Adrenal gland (tissue), 12 donors: ENCODE measurements around the gene LRRC26. TPM values are rescaled to one million over a fixed set of nuclear protein-coding genes. Genes with fewer than 3 reads are reported as not detected.
A peak's percentile ranks its signal among the peaks of the same experiment; 100 is the strongest.

ENCODE experiments used
- DNase-seq, 7 donors: peaks; one replicate each; pipeline ENCODE4 v3.0.0-alpha.2; 2019 to 2020
- H3K27ac ChIP-seq, 5 donors: fragments of 200-600 bp; sonication (generic) in 4 of 5; 1 replicate in 3 of 5; 2 replicates in 2 of 5; pipeline versions ENCODE4 v1.5.1 to v1.8.0; 2016 to 2020; ENCODE audit warnings: mild to moderate bottlenecking in 1 of 5
- H3K27me3 ChIP-seq: fragments of 200-600 bp; 2 replicates; pipeline ENCODE4 v1.8.0; 2021
- H3K36me3 ChIP-seq, 2 donors: fragments of 200-600 bp; replicated peaks in 1 of 2; 1 replicate in 1 of 2; 2 replicates in 1 of 2; pipeline versions ENCODE4 v1.5.1 to v1.8.0; 2018 to 2022
- H3K4me1 ChIP-seq, 2 donors: fragments of 200-600 bp; replicated peaks in 1 of 2; 1 replicate in 1 of 2; 2 replicates in 1 of 2; pipeline versions ENCODE4 v1.5.1 to v1.8.0; 2018 to 2021
- H3K4me3 ChIP-seq, 4 donors: fragments of 200-600 bp; sonication (generic) in 3 of 4; one replicate each; pipeline ENCODE4 v1.5.1; 2016 to 2018
- H3K9me3 ChIP-seq, 3 donors: fragments of 200-600 bp; sonication (generic) in 1 of 3; replicated peaks in 1 of 3; 1 replicate in 2 of 3; 2 replicates in 1 of 3; pipeline versions ENCODE4 v1.5.1 to v1.8.0; 2016 to 2021
- CTCF ChIP-seq, 6 experiments: fragments of 450-650 bp in 4 of 6; fragments of 200-600 bp in 2 of 6; sonication (generic) in 1 of 6; IDR thresholded peaks; 1 replicate in 5 of 6; 2 replicates in 1 of 6; pipeline versions ENCODE4 v1.5.1 to v1.8.0; 2016 to 2021; ENCODE audit warnings: antibody characterized with exemption in 6 of 6, mild to moderate bottlenecking in 2 of 6, moderate library complexity in 1 of 6
- POLR2A ChIP-seq, 2 donors: fragments of 450-650 bp; IDR thresholded peaks; one replicate each; pipeline ENCODE4 v1.6.1; 2017; ENCODE audit warnings: antibody characterized with exemption in 2 of 2, mild to moderate bottlenecking in 2 of 2, moderate library complexity in 1 of 2
- WGBS, 4 donors: extraction: QIAGEN DNeasy Blood & Tissue Kit in 2 of 4; methylation state at CpG; one replicate each; pipeline versions ENCODE4 v1.1.5 to v1.1.7; 2013 to 2017; 5-methylcytosine and 5-hydroxymethylcytosine counted together
- intact Hi-C, 2 donors: fragments of 100-400 bp; cut with DNase I; formaldehyde crosslinking; loops; one replicate each; pipeline versions ENCODE4 v1.14.1 to v1.15.0; 2022 to 2023
- polyA plus RNA-seq, 3 donors: library from polyadenylated mRNA; stranded (reverse); fragments of 200-250 nt in 2 of 3; fragments of 350-450 nt in 1 of 3; fragmentation: Illumina TruSeq in 1 of 3; extraction: RNeasy Lipid Tissue Mini Kit (QIAGEN cat#74804) in 1 of 3; gene quantifications; one replicate each; pipeline ENCODE4 v1.2.3, GENCODE V29; 2013 to 2014
- total RNA-seq, 9 donors: library from RNA; depleted of rRNA in 4 of 9; stranded (reverse); fragments of >200 nt in 4 of 9; fragments of 120-200 nt in 1 of 9; fragmentation: NEBNext Ultra II Directional in 1 of 9; extraction: Animal tissue kit (Norgen Biotek cat#: 25700) in 1 of 9; gene quantifications; one replicate each; pipeline versions ENCODE4 v1.1.0 to v1.2.4, GENCODE V29; 2013 to 2023
- donor health status: healthy with polysubstance abuse.
- donor health status: Bipolar disorder and iron deficiency.
- donor health status: DM: yes; HTN: yes; CAD: no.
- donor health status: DM: no; HTN: no; CAD: no.
- donor health status: DM: no; HTN: no; CAD: no.
- donor health status: DM: yes; HTN: yes; CAD: no.

LRRC26 gene
- total and polyA plus RNA-seq, 12 donors: not detected

- Histone ChIP-seq H3K27me3 (no peaks in the 10 kb centered on the region), H3K27ac (peak overlapping the region in 4 of 5 donors; percentile 52 to 86 (median 70)), H3K4me1 (peaks cover 15 to 64% of the 10 kb centered on the region in 2 donors), H3K9me3 (no peaks in the 10 kb centered on the region), H3K36me3 (no peaks in the 10 kb centered on the region), H3K4me3 (peak overlapping the region in 3 of 4 donors; percentile 14 to 61 (median 59))
- WGBS, 4 donors: 15 to 18% (median 17%) methylated on average over 13 to 23 of the region's 23 CpGs
- no peak for DNase-seq
- intact Hi-C loops: no loop called here
- TF ChIP-seq POLR2A (IDR thresholded peaks at IDR 0.05) (peak in 1 of 2 donors; percentile 30), CTCF (IDR thresholded peaks at IDR 0.05) (no peak)
These were observed 31.5 kb upstream of the LRRC26 start for GRCh38 chr9:137201205-137201868.

- TF ChIP-seq POLR2A (IDR thresholded peaks at IDR 0.05) (peak; percentile 92 to 93), CTCF (IDR thresholded peaks at IDR 0.05) (peak in 1 of 6 experiments; percentile 14)
- Histone ChIP-seq H3K9me3 (no peaks in the 10 kb centered on the region), H3K4me3 (peak within 1 kb of the TSS in 3 of 4 donors; percentile 27 to 91 (median 59)), H3K27ac (peak within 1 kb of the TSS in 4 of 5 donors; percentile 52 to 90 (median 70)), H3K27me3 (no peaks in the 10 kb centered on the region), H3K36me3 (no peaks in the 10 kb centered on the region), H3K4me1 (peaks cover 15 to 59% of the 10 kb centered on the region in 2 donors)
- 0 to 13% (median 1%) methylated on average over 3 to 118 of the region's 118 CpGs for WGBS, 4 donors
- DNase-seq: peak; percentile 99 to 100 (median 100)
- intact Hi-C loops: no loop called here
These were observed 30.7 kb upstream of the LRRC26 start, which contains the start of gene TPRN for GRCh38 chr9:137200311-137201204. Gene TPRN (minus strand): TSS chr9:137200741. CDS start chr9:137200711, 30 bp downstream.

GRCh38 chr9:137199411-137200121 is 29.7 kb upstream of the LRRC26 start:
- peak overlapping the region in 2 of 4 donors; percentile 13 to 91 for H3K4me3 ChIP-seq
- H3K9me3 ChIP-seq: no peaks in the 10 kb centered on the region
- no peak for DNase-seq
- TF ChIP-seq POLR2A (IDR thresholded peaks at IDR 0.05) (no peak), CTCF (IDR thresholded peaks at IDR 0.05) (no peak)
- intact Hi-C loops: no loop called here
- H3K36me3 ChIP-seq: no peaks in the 10 kb centered on the region
- H3K27ac ChIP-seq: no peak overlapping the region
- 7 to 21% (median 10%) methylated on average over 11 to 51 of the region's 51 CpGs; no CpG with 5 or more reads in 1 of the 4 donors for WGBS, 4 donors
- H3K4me1 ChIP-seq: peaks cover 10 to 52% of the 10 kb centered on the region in 2 donors
- no peaks in the 10 kb centered on the region for H3K27me3 ChIP-seq
